ENCODE data around the gene CRHR1.

DNA sequence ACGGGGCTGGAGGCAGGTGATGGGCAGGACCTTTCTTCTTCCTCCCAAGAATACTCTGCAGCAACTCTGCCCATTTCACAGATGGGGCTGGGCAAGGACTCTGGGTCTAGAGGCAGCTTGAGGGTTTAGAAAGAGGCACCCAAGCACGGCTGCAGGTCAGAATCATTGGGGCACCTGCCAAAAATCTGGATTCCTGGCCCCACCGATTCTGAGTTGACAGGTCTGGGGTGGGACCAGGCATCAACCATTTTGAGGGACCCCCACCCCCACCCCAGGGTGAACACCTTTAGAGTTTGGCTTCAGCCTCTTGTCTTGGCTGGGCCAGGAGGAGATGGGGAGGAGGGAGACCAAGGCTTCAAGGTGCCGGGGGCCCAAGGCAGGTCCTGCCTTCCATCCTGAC lies 65.9 kb downstream of the CRHR1 start:
- TF ChIP-seq GATA2 (IDR thresholded peaks at IDR 0.05; ENCODE audit: low read depth, low read length), result no peak
- no peak for TF ChIP-seq GATA3 (IDR thresholded peaks at IDR 0.05; ENCODE audit: low read depth, low read length)
